Endothelial cell (in vitro differentiated cells): ENCODE measurements around the gene TMED1. TPM values are rescaled to one million over a fixed set of nuclear protein-coding genes. Genes with fewer than 3 reads are reported as not detected.

Experiments
- DNase-seq: peaks from one replicate; pipeline ENCODE4 v3.0.0; 2021; ENCODE audit warnings: low spot score
- H3K27ac Mint-ChIP-seq: one replicate; pipeline ENCODE4 v1.8.0; 2021; ENCODE audit warnings: mixed read lengths, inconsistent platforms; ENCODE audit not compliant: unreplicated experiment
- H3K27me3 Mint-ChIP-seq: one replicate; pipeline ENCODE4 v1.8.0; 2021; ENCODE audit warnings: mild to moderate bottlenecking, moderate library complexity, mixed read lengths, inconsistent platforms; ENCODE audit not compliant: unreplicated experiment
- H3K36me3 Mint-ChIP-seq: one replicate; pipeline ENCODE4 v1.8.0; 2021; ENCODE audit warnings: mild to moderate bottlenecking, low read depth, mixed read lengths, inconsistent platforms; ENCODE audit not compliant: unreplicated experiment
- H3K4me1 Mint-ChIP-seq: one replicate; pipeline ENCODE4 v1.8.0; 2021; ENCODE audit warnings: mild to moderate bottlenecking, mixed read lengths, inconsistent platforms; ENCODE audit not compliant: unreplicated experiment
- H3K4me3 Mint-ChIP-seq: one replicate; pipeline ENCODE4 v1.8.0; 2021; ENCODE audit warnings: mild to moderate bottlenecking, mixed read lengths, inconsistent platforms; ENCODE audit not compliant: unreplicated experiment
- H3K9me3 Mint-ChIP-seq: one replicate; pipeline ENCODE4 v1.8.0; 2021; ENCODE audit warnings: mixed read lengths, inconsistent platforms; ENCODE audit not compliant: unreplicated experiment
- CTCF ChIP-seq: fragments of 200-600 bp; sonication (generic); IDR thresholded peaks from one replicate; pipeline ENCODE4 v1.5.0; 2021; ENCODE audit warnings: antibody characterized with exemption; ENCODE audit not compliant: unreplicated experiment
- total RNA-seq: library from RNA; stranded (reverse); fragmentation: NEBNext Ultra II Directional; extraction: Animal tissue kit (Norgen Biotek cat#: 25700); gene quantifications from one replicate; pipeline ENCODE4 v1.2.1, GENCODE V29; 2021; ENCODE audit not compliant: unreplicated experiment

TMED1 gene
- total RNA-seq, 1 donor from 2014 or later: 22.1 TPM

GRCh38 chr19:10826846-10827245 lies 9.2 kb downstream of the TMED1 start:
- peaks cover 2% of the 10 kb centered on the region for H3K27me3 Mint-ChIP-seq
- H3K27ac Mint-ChIP-seq: no peak overlapping the region

DNA sequence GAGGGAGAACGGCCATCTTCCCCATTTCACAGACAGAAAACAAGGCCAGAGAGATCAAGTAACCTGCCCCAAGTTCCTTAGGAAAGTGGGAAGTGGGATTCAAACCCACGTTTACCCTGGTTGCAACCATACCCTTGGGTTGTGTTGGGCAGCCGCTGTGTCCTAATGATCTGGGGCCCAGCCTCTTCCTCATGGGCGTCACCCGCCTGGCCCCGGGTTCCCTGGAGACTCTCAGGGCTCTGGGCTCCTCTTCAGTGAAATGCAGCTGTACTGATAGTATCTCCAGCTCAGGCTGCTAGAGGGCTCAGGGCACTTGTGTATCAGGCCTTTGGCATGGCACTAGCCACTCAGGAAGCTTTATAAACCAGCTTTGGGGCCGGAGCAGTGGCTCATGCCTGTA lies 9.8 kb downstream of the TMED1 start:
- H3K27ac Mint-ChIP-seq: no peak overlapping the region
- no peak for DNase-seq
- no peaks in the 10 kb centered on the region for H3K4me1 Mint-ChIP-seq
- H3K36me3 Mint-ChIP-seq: peaks cover 18% of the 10 kb centered on the region
- peaks cover 2% of the 10 kb centered on the region for H3K27me3 Mint-ChIP-seq
- TF ChIP-seq CTCF: no peak
- no peaks in the 10 kb centered on the region for H3K9me3 Mint-ChIP-seq
- peak overlapping the region; percentile 48 for H3K4me3 Mint-ChIP-seq

More at GRCh38 chr19:10826846-10827245, 9.2 kb downstream of the TMED1 start:
- Mint-ChIP-seq H3K4me1 (no peaks in the 10 kb centered on the region), H3K4me3 (peak overlapping the region; percentile 47), H3K36me3 (peaks cover 18% of the 10 kb centered on the region), H3K9me3 (no peaks in the 10 kb centered on the region)
- no peak for TF ChIP-seq CTCF
- no peak for DNase-seq

DNA sequence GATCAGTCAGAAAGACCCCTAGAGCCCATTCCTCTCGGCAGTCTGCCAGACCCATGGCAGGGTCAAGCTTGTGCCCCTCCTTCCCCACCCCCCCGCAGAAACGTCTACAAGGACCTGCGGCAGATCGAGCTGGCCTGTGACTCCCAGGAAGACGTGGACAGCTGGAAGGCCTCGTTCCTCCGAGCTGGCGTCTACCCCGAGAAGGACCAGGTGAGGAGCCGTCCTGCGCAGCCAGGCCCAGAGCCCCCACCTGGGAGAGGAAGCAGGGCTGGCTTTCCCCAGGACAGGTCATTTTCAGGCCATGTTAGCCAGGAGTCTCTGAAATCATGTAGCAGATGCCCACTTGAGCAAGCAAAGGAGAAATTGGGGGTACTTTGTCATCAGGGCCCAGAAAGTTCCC lies 12.3 kb downstream of the TMED1 start:
- Mint-ChIP-seq H3K27ac (no peak overlapping the region), H3K9me3 (no peaks in the 10 kb centered on the region), H3K4me1 (peaks cover 5% of the 10 kb centered on the region), H3K4me3 (no peak overlapping the region), H3K36me3 (peaks cover 37% of the 10 kb centered on the region), H3K27me3 (peaks cover 7% of the 10 kb centered on the region)
- no peak for TF ChIP-seq CTCF
- no peak for DNase-seq

- Mint-ChIP-seq H3K36me3 (peaks cover 25% of the 10 kb centered on the region), H3K9me3 (no peaks in the 10 kb centered on the region), H3K27ac (peak overlapping the region; percentile 75), H3K4me1 (peaks cover 5% of the 10 kb centered on the region), H3K4me3 (peak overlapping the region; percentile 86), H3K27me3 (peaks cover 6% of the 10 kb centered on the region)
- no peak for DNase-seq
- TF ChIP-seq CTCF: no peak
Observed at GRCh38 chr19:10820173-10820572, 15.8 kb downstream of the TMED1 start.

- no peak for TF ChIP-seq CTCF
- Mint-ChIP-seq H3K4me3 (peak overlapping the region; percentile 71), H3K27me3 (peaks cover 8% of the 10 kb centered on the region), H3K4me1 (peaks cover 5% of the 10 kb centered on the region), H3K36me3 (peaks cover 28% of the 10 kb centered on the region), H3K27ac (peak overlapping the region; percentile 74), H3K9me3 (no peaks in the 10 kb centered on the region)
- no peak for DNase-seq
Observed at GRCh38 chr19:10819124-10820060, 16.6 kb downstream of the TMED1 start.
